Measurements from ENCODE around the gene UFM1.
"Not testable (repeated sequence)": the region's sequence is repeated elsewhere in the genome, so short reads cannot be mapped to it uniquely, and the experiment has no call there.

UFM1 gene

DNA sequence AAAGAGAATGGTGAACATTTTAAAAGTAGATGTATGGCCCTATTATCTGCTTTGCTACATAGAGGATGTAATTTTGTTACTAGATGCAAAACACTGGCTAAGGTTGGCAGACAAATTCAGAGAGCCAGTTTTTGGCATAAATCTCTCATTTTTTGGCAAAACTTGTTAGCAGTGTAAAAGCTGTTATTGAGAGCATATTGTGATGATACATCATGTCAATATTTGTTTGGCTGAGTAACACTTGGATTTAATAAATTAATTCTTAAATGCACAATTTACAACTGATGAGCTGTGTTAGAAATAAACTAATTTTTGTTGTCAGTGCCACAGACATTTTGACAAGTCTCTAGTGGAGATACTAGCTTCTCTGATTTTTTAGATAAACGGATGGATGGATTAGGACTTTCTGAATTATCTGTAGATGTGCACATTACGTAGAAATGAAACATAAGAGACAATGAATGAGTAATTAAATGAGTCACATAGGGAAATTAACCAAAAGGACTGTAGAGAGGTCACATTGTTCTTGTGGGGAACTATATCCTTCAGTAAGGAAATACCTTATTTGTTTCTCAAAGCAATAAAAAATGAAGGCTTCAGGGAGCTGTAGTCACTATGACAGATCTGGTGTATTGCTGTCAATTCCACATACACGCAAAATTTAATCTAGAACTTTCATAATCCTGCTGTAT is 17.4 kb downstream of the UFM1 start:
- no peak for TF ChIP-seq POLR2A (IDR thresholded peaks at IDR 0.05; ENCODE audit: low read depth, low read length)
- TF ChIP-seq TAF1 (IDR thresholded peaks at IDR 0.05; ENCODE audit: borderline replicate concordance, low read depth, low read length): no peak
- no peak for TF ChIP-seq POLR2AphosphoS5 (IDR thresholded peaks at IDR 0.05; ENCODE audit: low read depth, low read length)
- no peak for DNase-seq (ENCODE audit: insufficient read length)
- no peak for FAIRE-seq

DNA sequence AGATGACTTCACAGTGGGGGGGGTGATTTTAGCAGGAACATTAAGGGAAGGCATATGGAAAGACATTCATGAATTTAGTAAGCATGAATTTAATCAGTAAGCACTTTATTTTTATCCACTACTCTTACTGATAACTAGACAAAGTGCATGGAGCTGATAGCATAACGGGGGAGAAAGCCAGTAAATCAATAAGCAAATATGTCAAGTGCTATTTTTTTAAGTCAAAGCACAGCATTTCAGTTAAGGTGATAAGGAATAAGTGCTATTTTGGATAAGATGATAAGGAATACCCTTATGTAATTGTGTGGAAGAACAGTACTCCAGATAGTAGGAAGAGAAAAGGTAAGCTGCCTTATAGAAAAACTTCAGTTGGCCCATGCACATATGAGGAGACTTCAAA is 19.4 kb downstream of the UFM1 start:
- DNase-seq (ENCODE audit: insufficient read length) (no peak), FAIRE-seq (no peak)
- no peak for TF ChIP-seq TAF1 (IDR thresholded peaks at IDR 0.05; ENCODE audit: borderline replicate concordance, low read depth, low read length)
- TF ChIP-seq POLR2AphosphoS5 (IDR thresholded peaks at IDR 0.05; ENCODE audit: low read depth, low read length): no peak
- TF ChIP-seq POLR2A (IDR thresholded peaks at IDR 0.05; ENCODE audit: low read depth, low read length): no peak

DNA sequence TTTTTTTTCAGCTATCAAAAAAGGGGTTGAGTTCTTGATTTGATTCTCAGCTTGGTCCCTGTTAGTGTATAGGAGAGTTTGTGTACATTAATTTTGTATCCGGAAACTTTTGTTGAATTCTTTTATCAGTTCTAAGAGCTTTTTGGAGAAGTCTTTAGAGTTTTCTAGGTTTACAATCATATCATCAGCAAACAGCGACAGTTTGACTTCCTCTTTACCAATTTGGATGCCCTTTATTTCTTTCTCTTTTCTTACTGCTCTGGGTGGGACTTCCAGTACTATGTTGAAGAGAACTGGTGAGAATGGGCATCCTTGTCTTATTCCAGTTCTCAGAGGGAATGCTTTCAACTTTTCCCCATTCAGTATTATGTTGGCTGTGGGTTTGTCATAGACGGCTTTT is 20.4 kb downstream of the UFM1 start:
- FAIRE-seq; DNase-seq (ENCODE audit: insufficient read length): not testable (repeated sequence)

DNA sequence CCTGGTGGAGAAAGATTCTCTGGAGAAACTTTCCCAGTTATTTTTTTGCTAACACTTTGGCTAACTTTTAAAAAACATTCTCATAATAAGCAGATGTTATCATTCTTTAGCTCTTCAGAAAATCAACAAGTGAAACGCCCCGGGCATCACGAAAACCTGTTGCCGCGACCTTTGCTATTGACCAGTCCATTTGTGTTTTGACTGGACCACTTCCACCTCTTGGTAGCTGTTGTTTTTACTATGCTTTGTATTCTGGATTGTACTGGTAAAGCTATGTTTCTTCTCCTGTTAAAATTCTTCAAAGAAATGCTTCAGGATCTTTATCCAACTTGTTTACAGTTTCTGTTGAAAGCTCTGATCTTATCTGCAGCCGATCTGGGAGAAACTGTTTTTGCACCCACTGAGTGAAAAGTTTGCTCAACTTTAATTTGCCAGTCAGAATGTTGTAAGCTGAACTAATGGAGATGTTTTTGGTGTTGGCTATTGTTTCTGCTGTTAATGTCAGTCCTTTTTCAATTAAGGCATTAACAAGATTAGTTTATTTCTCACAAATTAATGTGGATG is 23.3 kb downstream of the UFM1 start:
- TF ChIP-seq POLR2A (IDR thresholded peaks at IDR 0.05; ENCODE audit: low read depth, low read length) (no peak), TAF1 (IDR thresholded peaks at IDR 0.05; ENCODE audit: borderline replicate concordance, low read depth, low read length) (no peak), POLR2AphosphoS5 (IDR thresholded peaks at IDR 0.05; ENCODE audit: low read depth, low read length) (no peak)
- no peak for DNase-seq (ENCODE audit: insufficient read length)
- no peak for FAIRE-seq

DNA sequence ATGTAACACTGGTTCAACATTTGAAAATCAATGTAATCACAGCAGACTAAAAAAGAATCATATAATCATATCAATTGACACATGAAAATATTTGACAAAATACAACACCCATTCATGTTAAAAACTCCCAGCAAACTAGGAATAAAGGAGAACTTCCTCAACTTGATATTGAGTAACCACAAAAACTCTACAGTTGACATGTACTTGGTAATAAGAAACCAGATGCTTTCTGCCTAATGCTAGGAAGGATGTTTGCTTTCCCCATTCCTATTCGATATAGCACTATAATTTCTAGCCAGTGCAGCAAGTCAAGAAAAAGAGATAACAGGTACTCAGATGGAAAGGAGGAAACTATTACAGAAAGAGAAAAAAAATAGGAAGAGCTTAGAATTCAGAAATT is 26.9 kb downstream of the UFM1 start:
- TF ChIP-seq POLR2A (IDR thresholded peaks at IDR 0.05; ENCODE audit: low read depth, low read length) (no peak), POLR2AphosphoS5 (IDR thresholded peaks at IDR 0.05; ENCODE audit: low read depth, low read length) (no peak), TAF1 (IDR thresholded peaks at IDR 0.05; ENCODE audit: borderline replicate concordance, low read depth, low read length) (no peak)
- FAIRE-seq (no peak), DNase-seq (ENCODE audit: insufficient read length) (no peak)

DNA sequence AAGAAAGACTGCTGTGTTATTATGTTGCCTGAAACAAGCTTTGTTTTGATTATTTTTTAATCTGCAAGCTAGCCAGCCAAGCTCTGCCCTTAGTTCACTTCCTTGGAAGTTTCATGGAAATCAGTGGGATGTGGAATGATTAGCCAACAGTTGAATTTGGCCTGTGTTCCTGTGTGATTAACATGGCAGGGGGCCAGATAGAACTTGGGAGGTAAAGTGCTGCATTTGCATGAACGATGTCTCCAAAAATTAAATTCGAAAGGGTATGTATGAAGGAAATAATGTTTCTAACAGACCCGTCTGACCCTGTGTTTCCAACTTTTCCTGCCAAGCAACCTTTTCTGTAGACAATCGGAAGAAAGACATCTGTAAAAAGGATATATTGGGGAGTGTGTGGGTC is 32.2 kb downstream of the UFM1 start:
- no peak for TF ChIP-seq TAF1 (IDR thresholded peaks at IDR 0.05; ENCODE audit: borderline replicate concordance, low read depth, low read length)
- no peak for TF ChIP-seq POLR2A (IDR thresholded peaks at IDR 0.05; ENCODE audit: low read depth, low read length)
- TF ChIP-seq POLR2AphosphoS5 (IDR thresholded peaks at IDR 0.05; ENCODE audit: low read depth, low read length): no peak
- DNase-seq (ENCODE audit: insufficient read length) (no peak), FAIRE-seq (no peak)

DNA sequence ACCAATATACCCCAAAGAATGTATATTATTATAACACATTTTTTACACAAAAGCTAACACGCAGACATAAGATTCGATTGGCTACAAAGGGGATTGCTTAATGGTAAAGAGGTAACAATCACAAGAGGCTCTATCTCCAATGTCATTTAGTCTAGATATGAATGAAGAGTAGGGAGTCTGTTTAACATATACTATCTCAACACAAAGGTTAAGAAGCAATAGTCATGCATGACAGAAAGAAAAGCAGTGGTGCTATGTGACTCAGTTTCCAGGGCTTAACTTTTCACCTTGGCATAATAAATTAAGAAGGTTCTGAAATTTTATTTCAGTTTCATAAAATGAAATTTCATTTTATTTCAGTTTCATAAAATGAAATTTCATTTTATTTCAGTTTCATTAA is 33.3 kb downstream of the UFM1 start:
- TF ChIP-seq TAF1 (IDR thresholded peaks at IDR 0.05; ENCODE audit: borderline replicate concordance, low read depth, low read length) (no peak), POLR2AphosphoS5 (IDR thresholded peaks at IDR 0.05; ENCODE audit: low read depth, low read length) (no peak), POLR2A (IDR thresholded peaks at IDR 0.05; ENCODE audit: low read depth, low read length) (no peak)
- FAIRE-seq: no peak

DNA sequence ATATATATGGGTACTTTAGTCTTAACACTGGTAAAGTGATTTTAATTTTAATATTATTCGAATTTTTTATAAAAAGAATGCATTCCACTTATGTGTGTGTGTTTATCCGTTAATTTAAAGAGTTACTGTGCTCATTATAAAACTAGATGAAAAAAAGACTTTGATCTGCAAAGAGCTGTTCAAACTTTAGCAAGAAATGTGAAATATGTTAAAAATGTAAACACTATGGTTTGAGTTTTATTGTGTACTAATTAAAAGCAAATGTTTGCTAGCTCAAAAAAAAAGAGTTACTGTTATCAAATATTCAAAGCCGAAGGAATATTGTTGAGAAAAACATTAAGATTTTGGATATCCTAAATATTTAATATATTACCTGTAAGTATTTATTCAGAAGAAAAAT is 34.5 kb downstream of the UFM1 start:
- no peak for TF ChIP-seq POLR2AphosphoS5 (IDR thresholded peaks at IDR 0.05; ENCODE audit: low read depth, low read length)
- TF ChIP-seq POLR2A (IDR thresholded peaks at IDR 0.05; ENCODE audit: low read depth, low read length): no peak
- TF ChIP-seq TAF1 (IDR thresholded peaks at IDR 0.05; ENCODE audit: borderline replicate concordance, low read depth, low read length): no peak
- FAIRE-seq (no peak), DNase-seq (ENCODE audit: insufficient read length) (no peak)

More for the DNA sequence above, 33.3 kb downstream of the UFM1 start:
- DNase-seq (ENCODE audit: insufficient read length): no peak

DNA sequence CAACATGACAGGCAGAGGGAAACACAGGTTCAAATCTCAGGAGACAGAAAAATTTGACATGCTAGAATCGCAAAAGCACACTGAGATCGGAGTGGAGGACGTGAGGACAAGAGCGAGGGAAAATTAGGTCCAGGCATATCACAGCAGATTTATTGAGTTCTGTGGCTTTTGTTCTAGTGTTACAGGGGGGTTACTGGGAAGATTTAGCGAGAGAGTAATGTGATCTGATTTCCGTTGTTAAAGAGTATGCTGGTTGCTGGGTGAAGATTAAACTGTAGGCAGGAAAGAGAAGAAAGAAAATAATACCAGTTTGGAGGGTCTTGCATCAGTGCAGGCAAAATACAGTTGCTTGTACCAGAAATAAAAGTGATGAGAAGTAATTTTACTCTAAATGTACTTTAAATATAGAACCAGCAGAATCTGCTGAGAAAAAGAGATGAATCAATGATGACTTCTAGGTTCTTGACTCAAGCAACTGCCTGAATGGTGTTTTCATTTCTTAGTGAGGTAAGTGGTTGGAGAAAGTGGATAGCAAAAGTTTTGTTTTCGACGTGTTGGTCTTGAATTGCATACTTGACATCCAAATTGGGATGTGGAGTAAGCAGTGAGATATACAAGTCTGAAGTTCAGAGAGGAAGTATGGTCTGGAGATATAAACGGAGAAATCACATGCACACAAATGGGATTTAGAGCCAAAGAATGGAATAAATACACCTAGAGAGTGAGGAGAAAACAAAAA is 35.7 kb downstream of the UFM1 start:
- DNase-seq (ENCODE audit: insufficient read length): no peak
- TF ChIP-seq TAF1 (IDR thresholded peaks at IDR 0.05; ENCODE audit: borderline replicate concordance, low read depth, low read length) (no peak), POLR2AphosphoS5 (IDR thresholded peaks at IDR 0.05; ENCODE audit: low read depth, low read length) (no peak), POLR2A (IDR thresholded peaks at IDR 0.05; ENCODE audit: low read depth, low read length) (no peak)
- no peak for FAIRE-seq

DNA sequence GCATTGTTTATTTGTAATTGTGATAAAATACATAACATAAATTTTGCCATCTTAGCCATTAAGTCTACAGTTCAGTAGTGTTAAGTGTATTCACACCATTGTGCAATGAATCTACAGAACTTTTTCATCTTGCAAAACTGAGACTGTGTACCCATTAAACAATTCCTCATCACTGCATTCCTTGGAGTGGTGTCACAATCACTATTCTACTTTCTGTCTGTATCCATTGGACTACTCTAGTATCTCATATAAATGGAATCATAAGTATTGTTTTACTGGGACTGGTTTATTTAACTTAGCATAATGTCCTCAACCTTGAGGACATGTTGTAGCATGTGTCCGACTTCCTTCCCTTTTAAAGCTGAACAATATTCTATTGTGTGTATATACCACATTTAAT is 36.8 kb downstream of the UFM1 start:
- TF ChIP-seq TAF1 (IDR thresholded peaks at IDR 0.05; ENCODE audit: borderline replicate concordance, low read depth, low read length) (no peak), POLR2A (IDR thresholded peaks at IDR 0.05; ENCODE audit: low read depth, low read length) (no peak), POLR2AphosphoS5 (IDR thresholded peaks at IDR 0.05; ENCODE audit: low read depth, low read length) (no peak)
- DNase-seq (ENCODE audit: insufficient read length): no peak
- FAIRE-seq: no peak

DNA sequence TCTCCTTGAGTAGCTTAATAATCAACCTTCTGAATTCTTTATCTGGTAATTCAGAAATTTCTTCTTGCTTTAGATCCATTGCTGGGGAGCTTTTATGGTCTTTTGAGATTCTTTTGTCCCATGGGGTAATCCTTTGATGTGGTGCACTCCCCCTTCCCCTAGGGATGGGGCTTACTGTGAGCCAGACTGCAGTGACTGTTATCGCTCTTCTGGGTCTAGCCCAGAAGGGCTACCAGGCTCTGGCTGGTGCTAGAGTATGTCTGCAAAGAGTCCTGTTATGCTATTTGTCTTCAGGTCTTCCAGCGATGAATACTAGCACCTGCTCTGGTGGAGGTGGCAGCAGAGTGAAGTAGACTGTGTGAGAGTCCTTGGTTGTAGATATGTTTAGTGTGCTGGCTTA is 41.7 kb downstream of the UFM1 start:
- DNase-seq (ENCODE audit: insufficient read length): no peak
- TF ChIP-seq POLR2AphosphoS5 (IDR thresholded peaks at IDR 0.05; ENCODE audit: low read depth, low read length): no peak
- no peak for TF ChIP-seq POLR2A (IDR thresholded peaks at IDR 0.05; ENCODE audit: low read depth, low read length)
- no peak for TF ChIP-seq TAF1 (IDR thresholded peaks at IDR 0.05; ENCODE audit: borderline replicate concordance, low read depth, low read length)
- FAIRE-seq: no peak

All from GM12892 (cell line).